Activated CD4-positive, alpha-beta T cell treated with anti-CD3 and anti-CD28 coated beads, Interleukin-10, Interleukin-2, amounts not matched to agents 100 ng/mL and 50 ng/mL, durations not matched to agents 16 hours and 8 hours (primary cell): ENCODE measurements around the gene ABCG8.
"Not testable (repeated sequence)": the region's sequence is repeated elsewhere in the genome, so short reads cannot be mapped to it uniquely, and the experiment has no call there.

ENCODE experiments used
- DNase-seq: peaks from one replicate; pipeline ENCODE4 v3.0.0-alpha.2; 2020

Gene ABCG8

GRCh38 chr2:43874776-43875451, 36.1 kb downstream of the ABCG8 start:
- DNase-seq = no peak

- peak; percentile 77 for DNase-seq
Measured at GRCh38 chr2:43877782-43878464, 39.2 kb downstream of the ABCG8 start.

- no peak for DNase-seq
Measured at GRCh38 chr2:43879261-43879660, 40.5 kb downstream of the ABCG8 start.

- DNase-seq = no peak
Measured at GRCh38 chr2:43880471-43880870, 41.7 kb downstream of the ABCG8 start.

- DNase-seq = no peak
Measured at GRCh38 chr2:43880952-43881351, 42.2 kb downstream of the ABCG8 start.

GRCh38 chr2:43882312-43882711, 43.5 kb downstream of the ABCG8 start:
- no peak for DNase-seq

GRCh38 chr2:43884689-43885088, 45.9 kb downstream of the ABCG8 start:
- DNase-seq = no peak

- no peak for DNase-seq
Measured at GRCh38 chr2:43885132-43885632, 46.4 kb downstream of the ABCG8 start.

GRCh38 chr2:43887176-43887575, 48.4 kb downstream of the ABCG8 start:
- no peak for DNase-seq

GRCh38 chr2:43889416-43889815, 50.6 kb downstream of the ABCG8 start:
- DNase-seq = no peak

- DNase-seq = no peak
Measured at GRCh38 chr2:43890855-43891254, 52.1 kb downstream of the ABCG8 start.

GRCh38 chr2:43894743-43895142, 56.0 kb downstream of the ABCG8 start:
- DNase-seq = no peak

- no peak for DNase-seq
Measured at GRCh38 chr2:43896906-43897305, 58.1 kb downstream of the ABCG8 start.

- DNase-seq = no peak
Measured at GRCh38 chr2:43897492-43897891, 58.7 kb downstream of the ABCG8 start.

- DNase-seq = no peak
Measured at GRCh38 chr2:43898134-43898837, 59.5 kb downstream of the ABCG8 start.

GRCh38 chr2:43898838-43899346, 60.1 kb downstream of the ABCG8 start:
- DNase-seq = no peak

GRCh38 chr2:43899589-43899988, 60.8 kb downstream of the ABCG8 start:
- DNase-seq = no peak

- peak; percentile 35 for DNase-seq
Measured at GRCh38 chr2:43905371-43905803, 66.6 kb downstream of the ABCG8 start.

GRCh38 chr2:43905871-43906270, 67.1 kb downstream of the ABCG8 start:
- no peak for DNase-seq

GRCh38 chr2:43906448-43907109, 67.8 kb downstream of the ABCG8 start:
- DNase-seq = no peak

GRCh38 chr2:43911136-43911790, 72.5 kb downstream of the ABCG8 start:
- not testable (repeated sequence) for DNase-seq

GRCh38 chr2:43924463-43924862, 85.7 kb downstream of the ABCG8 start:
- no peak for DNase-seq
